ENCODE data around the gene HCN1. TPM values are rescaled to one million over a fixed set of nuclear protein-coding genes. Genes with fewer than 3 reads are reported as not detected.

The HCN1 gene
- total and polyA plus RNA-seq, 2 of the 4 experiments (the other 2 are of a cell fraction), result not detected

DNA sequence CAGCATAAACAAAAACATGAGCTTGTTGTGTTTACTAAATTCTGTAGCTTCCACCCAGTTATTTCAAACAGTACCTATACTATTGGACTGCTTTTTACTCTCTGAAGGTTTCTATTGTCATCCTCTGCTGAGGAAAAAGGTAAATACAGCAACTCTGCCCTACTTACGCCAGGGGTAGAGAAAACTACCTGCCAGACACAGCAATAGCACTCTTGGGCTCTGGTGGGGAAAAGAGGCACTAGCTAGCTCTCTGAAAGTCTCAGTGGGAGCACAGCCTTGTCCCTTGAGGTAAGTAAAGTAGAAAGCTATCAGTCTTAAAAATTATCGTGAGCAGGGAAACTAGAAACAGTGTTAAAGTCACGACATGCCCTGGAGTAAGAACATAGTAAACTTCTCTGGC, 3.7 kb downstream of the HCN1 start:
- no CpG with 5 or more reads among the region's 3 CpGs for WGBS, 2 experiments (ENCODE audit: extremely low coverage in 2 of 2, insufficient read length in 1 of 2)
- ATAC-seq (ENCODE audit: low read depth), result no peak

More for the DNA sequence above, 3.7 kb downstream of the HCN1 start:
- H3K79me1 ChIP-seq (ENCODE audit: low read depth in 1 of 2, low read length in 2 of 2), result no peaks in the 10 kb centered on the region
- no peaks in the 10 kb centered on the region for H3K4me1 ChIP-seq (ENCODE audit: control insufficient read depth, insufficient read depth, low read length)
- no peak overlapping the region for H3K9ac ChIP-seq (ENCODE audit: low read depth, low read length)
- H3K23ac ChIP-seq (ENCODE audit: low read depth, low read length), result no peak overlapping the region
- H4K20me1 ChIP-seq (ENCODE audit: insufficient read depth, low read length), result no peaks in the 10 kb centered on the region
- H3K9me1 ChIP-seq (ENCODE audit: insufficient read depth, low read length), result no peaks in the 10 kb centered on the region
- no peak overlapping the region for H3K4me3 ChIP-seq (ENCODE audit: insufficient read depth, low read depth, low read length)
- H3K27me3 ChIP-seq (ENCODE audit: control insufficient read depth, insufficient read depth, low read length), result no peaks in the 10 kb centered on the region
- H2BK20ac ChIP-seq (ENCODE audit: low read depth, low read length), result no peak overlapping the region
- no peak overlapping the region for H2AFZ ChIP-seq (replicated peaks; ENCODE audit: low read length, poor library complexity)
- H3K36me3 ChIP-seq (ENCODE audit: control insufficient read depth, insufficient read depth, low read length), result no peaks in the 10 kb centered on the region
- no peak overlapping the region for H3K18ac ChIP-seq (ENCODE audit: low read depth, low read length)
- no peak overlapping the region for H3K56ac ChIP-seq (ENCODE audit: extremely low read depth, insufficient read depth, low read length)
- no peak overlapping the region for H4K8ac ChIP-seq (ENCODE audit: low read depth in 2 of 2, low read length in 2 of 2)
- H3K9me3 ChIP-seq (ENCODE audit: control insufficient read depth, insufficient read depth, low read length), result no peaks in the 10 kb centered on the region
- H2BK15ac ChIP-seq (ENCODE audit: low read depth, low read length), result no peak overlapping the region
- no peak overlapping the region for H3K4me2 ChIP-seq (ENCODE audit: low read depth, low read length)
- in situ Hi-C loops (cut with MboI; ENCODE audit: low sequenced_read_pairs), result no loop called here
- BruUV-seq (replicated peaks), result no TSS peak
- TF ChIP-seq FOS (IDR thresholded peaks at IDR 0.05; ENCODE audit: low read depth, low read length) (no peak), BHLHE40 (IDR thresholded peaks at IDR 0.05; ENCODE audit: low read depth, low read length) (no peak), RAD21 (IDR thresholded peaks at IDR 0.05; ENCODE audit: low read length) (no peak), POLR2A (IDR thresholded peaks at IDR 0.05; ENCODE audit: low read depth, low read length) (no peak), CEBPB (IDR thresholded peaks at IDR 0.05; ENCODE audit: low read depth, low read length) (no peak), MAZ (IDR thresholded peaks at IDR 0.05; ENCODE audit: borderline replicate concordance, low read depth, low read length) (no peak), SMC3 (IDR thresholded peaks at IDR 0.05; ENCODE audit: low read depth, low read length) (no peak), CHD1 (IDR thresholded peaks at IDR 0.05; ENCODE audit: low read depth, low read length) (no peak), MXI1 (IDR thresholded peaks at IDR 0.05; ENCODE audit: borderline replicate concordance, low read depth, low read length) (no peak), RCOR1 (IDR thresholded peaks at IDR 0.05; ENCODE audit: insufficient replicate concordance, low read length) (no peak), RFX5 (IDR thresholded peaks at IDR 0.05; ENCODE audit: low read depth, low read length) (no peak), NFE2L2 (IDR thresholded peaks at IDR 0.05; ENCODE audit: low read depth, low read length) (no peak)
- TF ChIP-seq, protein P1, sequence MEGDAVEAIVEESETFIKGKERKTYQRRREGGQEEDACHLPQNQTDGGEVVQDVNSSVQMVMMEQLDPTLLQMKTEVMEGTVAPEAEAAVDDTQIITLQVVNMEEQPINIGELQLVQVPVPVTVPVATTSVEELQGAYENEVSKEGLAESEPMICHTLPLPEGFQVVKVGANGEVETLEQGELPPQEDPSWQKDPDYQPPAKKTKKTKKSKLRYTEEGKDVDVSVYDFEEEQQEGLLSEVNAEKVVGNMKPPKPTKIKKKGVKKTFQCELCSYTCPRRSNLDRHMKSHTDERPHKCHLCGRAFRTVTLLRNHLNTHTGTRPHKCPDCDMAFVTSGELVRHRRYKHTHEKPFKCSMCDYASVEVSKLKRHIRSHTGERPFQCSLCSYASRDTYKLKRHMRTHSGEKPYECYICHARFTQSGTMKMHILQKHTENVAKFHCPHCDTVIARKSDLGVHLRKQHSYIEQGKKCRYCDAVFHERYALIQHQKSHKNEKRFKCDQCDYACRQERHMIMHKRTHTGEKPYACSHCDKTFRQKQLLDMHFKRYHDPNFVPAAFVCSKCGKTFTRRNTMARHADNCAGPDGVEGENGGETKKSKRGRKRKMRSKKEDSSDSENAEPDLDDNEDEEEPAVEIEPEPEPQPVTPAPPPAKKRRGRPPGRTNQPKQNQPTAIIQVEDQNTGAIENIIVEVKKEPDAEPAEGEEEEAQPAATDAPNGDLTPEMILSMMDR (conservative IDR thresholded peaks at IDR 0.05; ENCODE audit: low read depth, low read length), result no peak
- TF ChIP-seq, protein P2, sequence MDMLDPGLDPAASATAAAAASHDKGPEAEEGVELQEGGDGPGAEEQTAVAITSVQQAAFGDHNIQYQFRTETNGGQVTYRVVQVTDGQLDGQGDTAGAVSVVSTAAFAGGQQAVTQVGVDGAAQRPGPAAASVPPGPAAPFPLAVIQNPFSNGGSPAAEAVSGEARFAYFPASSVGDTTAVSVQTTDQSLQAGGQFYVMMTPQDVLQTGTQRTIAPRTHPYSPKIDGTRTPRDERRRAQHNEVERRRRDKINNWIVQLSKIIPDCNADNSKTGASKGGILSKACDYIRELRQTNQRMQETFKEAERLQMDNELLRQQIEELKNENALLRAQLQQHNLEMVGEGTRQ (IDR thresholded peaks at IDR 0.05; ENCODE audit: low read depth, low read length), result no peak
- TF ChIP-seq, protein P3, sequence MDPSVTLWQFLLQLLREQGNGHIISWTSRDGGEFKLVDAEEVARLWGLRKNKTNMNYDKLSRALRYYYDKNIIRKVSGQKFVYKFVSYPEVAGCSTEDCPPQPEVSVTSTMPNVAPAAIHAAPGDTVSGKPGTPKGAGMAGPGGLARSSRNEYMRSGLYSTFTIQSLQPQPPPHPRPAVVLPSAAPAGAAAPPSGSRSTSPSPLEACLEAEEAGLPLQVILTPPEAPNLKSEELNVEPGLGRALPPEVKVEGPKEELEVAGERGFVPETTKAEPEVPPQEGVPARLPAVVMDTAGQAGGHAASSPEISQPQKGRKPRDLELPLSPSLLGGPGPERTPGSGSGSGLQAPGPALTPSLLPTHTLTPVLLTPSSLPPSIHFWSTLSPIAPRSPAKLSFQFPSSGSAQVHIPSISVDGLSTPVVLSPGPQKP (IDR thresholded peaks at IDR 0.05; ENCODE audit: borderline replicate concordance, low read depth, low read length), result no peak
- no peak overlapping the region for H2AK9ac ChIP-seq (replicated peaks; ENCODE audit: low read depth, low read length, poor library complexity)
- H2BK5ac ChIP-seq (ENCODE audit: low read depth, low read length, poor library complexity, severe bottlenecking), result no peak overlapping the region
- no peak overlapping the region for H4K91ac ChIP-seq (ENCODE audit: insufficient read depth, low read depth, low read length)
- no peak overlapping the region for H3K4ac ChIP-seq (ENCODE audit: low read depth, low read length)
- no peak overlapping the region for H2AK5ac ChIP-seq (ENCODE audit: low read depth, low read length)
- DNase-seq, result no peak
- POLR2A ChIA-PET (ENCODE audit: unreplicated experiment), result no interaction called here
- CTCF ChIA-PET, result no interaction called here
- H3K27ac ChIP-seq (ENCODE audit: insufficient read depth, low read length), result no peak overlapping the region
- H4K5ac ChIP-seq (ENCODE audit: low read depth, low read length), result no peak overlapping the region
- no peak overlapping the region for H3K14ac ChIP-seq (replicated peaks; ENCODE audit: low read depth, low read length)
- dilution Hi-C loops (cut with HindIII; ENCODE audit: low sequenced_read_pairs, unreplicated experiment), result no loop called here
- intact Hi-C loops (cut with micrococcal nuclease), result no loop called here
- H2BK120ac ChIP-seq (ENCODE audit: low read depth, low read length), result no peak overlapping the region

Measured in IMR-90 (cell line).